Mononuclear cell (primary cell): Measurements from ENCODE around the gene SCN1A. TPM values are rescaled to one million over a fixed set of nuclear protein-coding genes. Genes with fewer than 3 reads are reported as not detected.

Source experiments
- H3K27me3 ChIP-seq: 2 replicates; pipeline ENCODE4 v1.6.0; 2011; ENCODE audit warnings: low read length, control low read depth; ENCODE audit not compliant: insufficient read depth
- H3K4me1 ChIP-seq: 2 replicates; pipeline ENCODE4 v1.5.1; 2011; ENCODE audit warnings: mild to moderate bottlenecking, low read length, control low read depth; ENCODE audit not compliant: insufficient read depth
- H3K4me3 ChIP-seq: 2 replicates; pipeline ENCODE4 v1.5.1; 2011; ENCODE audit warnings: mild to moderate bottlenecking, low read length, moderate library complexity
- H3K9me3 ChIP-seq: 2 replicates; pipeline ENCODE4 v1.5.1; 2011; ENCODE audit warnings: low read depth, mild to moderate bottlenecking, control low read depth, low read length
- total RNA-seq: library from RNA; depleted of rRNA; stranded (reverse); fragments of >200 nt; gene quantifications from one replicate; pipeline ENCODE4 v1.2.3, GENCODE V29; 2012

Gene SCN1A
- not detected for total RNA-seq

DNA sequence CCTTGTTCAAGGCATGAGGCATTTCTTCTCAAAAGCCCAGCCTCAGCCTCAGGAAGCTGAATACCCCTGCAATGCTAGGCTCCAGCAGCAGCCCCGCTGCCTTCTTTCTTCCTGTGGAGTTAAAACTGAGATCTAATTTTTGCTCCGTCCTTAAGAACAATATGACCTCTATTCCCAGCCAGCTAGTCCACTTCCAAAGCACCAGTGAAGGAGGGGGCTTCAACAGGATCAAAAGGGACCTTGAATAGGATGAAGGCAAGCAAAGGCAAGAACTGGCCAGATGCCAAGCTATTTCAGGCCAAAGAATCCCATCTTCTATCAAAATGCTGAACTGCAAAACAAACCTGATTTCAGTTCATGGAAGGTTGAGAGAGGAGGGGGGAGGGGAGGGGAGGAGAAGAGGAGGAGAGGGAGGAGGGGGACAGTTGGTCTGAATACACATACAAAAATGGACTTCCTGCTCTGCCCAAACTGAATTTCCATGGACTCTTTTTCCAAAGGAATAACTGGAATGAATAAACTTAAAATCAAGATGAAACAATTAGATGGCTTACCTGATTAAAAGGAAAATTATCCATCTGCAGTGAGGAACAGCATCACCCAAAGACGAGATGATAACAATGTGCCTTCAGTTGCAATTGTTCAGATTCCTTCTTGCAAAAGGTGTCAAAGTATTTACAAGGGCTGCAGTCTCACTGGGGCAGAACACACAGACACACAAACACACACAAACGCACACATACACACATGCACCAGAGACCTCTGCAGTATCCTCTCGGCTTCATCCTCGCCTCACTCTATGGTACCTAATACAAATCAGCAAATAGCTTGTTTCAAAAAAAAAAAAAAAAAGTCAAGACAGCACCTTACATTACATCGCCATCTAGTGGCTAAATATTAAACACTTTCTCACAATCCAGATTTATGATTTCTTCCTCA is at the start of gene SCN1A:
TSS of gene SCN1A (minus strand) at position 804 of the 939 bp plus-strand sequence. CDS start 54,399 bp downstream, outside the sequence.
- Histone ChIP-seq H3K4me3 (no peak within 1 kb of the TSS), H3K27me3 (peaks cover 5% of the 10 kb centered on the region), H3K4me1 (no peaks in the 10 kb centered on the region), H3K9me3 (no peaks in the 10 kb centered on the region)

DNA sequence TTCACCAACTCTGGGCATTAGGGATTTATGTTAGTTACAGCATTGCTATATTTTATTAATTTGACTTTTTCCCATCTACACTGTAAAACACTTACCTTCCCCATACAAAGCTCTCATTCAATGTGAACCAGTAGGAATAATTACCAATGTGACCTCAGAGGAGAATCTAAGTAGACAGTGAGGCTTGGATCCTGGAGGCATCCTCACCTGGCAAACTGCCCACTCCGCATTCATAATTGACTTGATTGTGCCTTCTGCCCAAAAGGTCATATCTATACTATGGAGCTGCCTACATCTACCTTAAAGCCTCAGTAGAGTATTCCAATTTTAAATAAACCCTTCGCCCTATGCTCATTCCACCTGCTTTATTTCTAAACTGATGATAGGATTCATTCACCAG is 45.4 kb upstream of the SCN1A start:
- no peaks in the 10 kb centered on the region for H3K9me3 ChIP-seq
- H3K4me1 ChIP-seq: no peaks in the 10 kb centered on the region
- no peak overlapping the region for H3K4me3 ChIP-seq
- H3K27me3 ChIP-seq: no peaks in the 10 kb centered on the region

DNA sequence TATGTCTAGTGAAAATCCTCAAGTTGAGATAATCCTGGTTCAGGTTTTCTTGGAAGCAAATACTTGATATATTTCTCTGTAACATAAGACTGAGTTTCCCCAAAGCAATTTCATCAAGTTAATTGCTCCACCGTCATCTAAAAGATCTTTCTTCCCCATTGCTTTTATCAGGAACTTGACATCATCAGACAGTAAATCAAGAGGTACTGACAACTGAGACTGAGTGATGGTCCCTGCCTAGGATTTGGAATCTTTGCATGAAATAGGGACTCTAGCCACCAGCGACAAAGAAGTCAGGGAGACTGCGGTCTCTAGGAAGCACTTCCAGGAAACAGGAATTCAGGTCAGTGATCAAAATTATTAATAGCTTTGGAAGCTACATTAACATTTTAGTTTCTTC is 43.4 kb upstream of the SCN1A start:
- peaks cover 3% of the 10 kb centered on the region for H3K27me3 ChIP-seq
- H3K4me1 ChIP-seq: no peaks in the 10 kb centered on the region
- H3K9me3 ChIP-seq: no peaks in the 10 kb centered on the region
- H3K4me3 ChIP-seq: no peak overlapping the region

DNA sequence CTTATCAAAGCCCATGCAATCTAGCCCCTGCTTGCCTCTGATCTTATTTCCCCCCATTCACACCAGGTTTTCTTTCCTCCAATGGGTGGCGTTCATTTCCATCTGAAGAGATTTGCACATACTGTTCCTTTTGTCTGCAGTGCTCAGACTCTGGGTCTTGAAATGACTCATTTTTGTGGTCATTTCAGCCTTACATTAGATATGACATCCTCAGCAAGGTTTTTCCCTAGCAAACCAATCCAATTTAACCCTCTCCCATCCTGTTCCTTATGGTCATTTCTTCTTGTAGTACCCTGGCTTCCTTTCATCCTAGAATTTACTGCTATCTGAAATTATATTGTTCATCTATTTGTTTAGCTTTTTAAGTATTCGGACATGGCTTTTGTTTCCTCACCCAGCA is 42.5 kb upstream of the SCN1A start:
- Histone ChIP-seq H3K27me3 (peaks cover 3% of the 10 kb centered on the region), H3K9me3 (no peaks in the 10 kb centered on the region), H3K4me3 (no peak overlapping the region), H3K4me1 (no peaks in the 10 kb centered on the region)

DNA sequence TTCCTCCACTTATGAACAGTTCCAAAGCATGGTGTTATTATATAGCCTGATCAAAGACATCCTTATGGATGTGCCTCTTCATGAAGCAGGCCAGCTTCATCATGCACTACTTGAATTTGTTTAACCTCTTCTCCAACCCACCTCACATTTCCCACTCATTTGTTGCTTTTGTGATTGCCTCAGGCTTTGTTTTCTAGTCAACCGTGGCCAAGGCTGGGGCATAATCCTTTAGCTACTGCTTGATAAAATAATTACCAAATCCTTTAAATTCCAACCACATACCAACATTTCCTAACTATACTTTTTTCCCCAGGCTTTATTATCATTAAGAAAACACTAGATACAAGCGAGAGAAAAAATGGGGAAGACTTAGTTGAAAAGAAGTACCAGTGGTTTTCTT is 39.6 kb upstream of the SCN1A start:
- peaks cover 5% of the 10 kb centered on the region for H3K27me3 ChIP-seq
- no peak overlapping the region for H3K4me3 ChIP-seq
- no peaks in the 10 kb centered on the region for H3K9me3 ChIP-seq
- no peaks in the 10 kb centered on the region for H3K4me1 ChIP-seq

DNA sequence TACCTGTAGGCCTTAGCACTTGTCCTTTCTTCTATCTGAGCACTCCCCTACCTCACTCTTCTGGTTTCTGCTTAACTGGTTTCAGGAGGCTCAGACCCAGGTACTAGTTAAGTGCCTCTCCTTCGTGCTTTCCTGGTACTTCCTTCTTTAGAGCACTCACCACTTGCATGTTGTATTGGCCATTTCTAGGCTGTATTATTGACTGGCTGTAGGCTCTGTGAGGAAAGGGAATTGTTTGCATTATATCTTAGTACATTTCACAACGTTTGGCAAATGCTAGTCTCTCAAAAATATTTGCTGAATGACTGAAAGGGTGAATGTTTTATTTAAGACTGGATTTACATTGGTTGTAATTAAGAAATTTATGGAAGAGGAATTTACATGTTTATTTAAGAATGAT is 36.0 kb upstream of the SCN1A start:
- no peaks in the 10 kb centered on the region for H3K4me1 ChIP-seq
- peaks cover 5% of the 10 kb centered on the region for H3K27me3 ChIP-seq
- no peaks in the 10 kb centered on the region for H3K9me3 ChIP-seq
- no peak overlapping the region for H3K4me3 ChIP-seq

DNA sequence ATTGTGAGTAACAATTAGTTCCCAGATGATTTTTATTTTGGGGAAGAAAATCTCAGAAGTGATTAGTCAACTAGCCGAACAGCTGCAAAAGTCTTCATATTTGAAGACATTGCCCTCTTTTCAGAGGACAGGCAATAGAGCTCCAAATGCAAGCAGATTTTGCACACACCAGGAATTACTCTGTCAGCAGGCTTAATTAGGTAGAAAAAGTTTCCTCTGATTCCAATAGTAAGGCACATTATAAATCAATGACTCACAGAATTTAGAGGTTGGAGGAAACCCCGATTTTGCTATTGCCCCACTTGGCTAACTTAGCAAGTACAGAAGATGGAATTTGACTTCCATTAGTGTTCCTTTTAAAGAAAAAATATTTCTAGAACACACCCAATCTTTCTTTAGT is 30.7 kb upstream of the SCN1A start:
- H3K4me3 ChIP-seq: no peak overlapping the region
- H3K4me1 ChIP-seq: no peaks in the 10 kb centered on the region
- no peaks in the 10 kb centered on the region for H3K9me3 ChIP-seq
- H3K27me3 ChIP-seq: no peaks in the 10 kb centered on the region

DNA sequence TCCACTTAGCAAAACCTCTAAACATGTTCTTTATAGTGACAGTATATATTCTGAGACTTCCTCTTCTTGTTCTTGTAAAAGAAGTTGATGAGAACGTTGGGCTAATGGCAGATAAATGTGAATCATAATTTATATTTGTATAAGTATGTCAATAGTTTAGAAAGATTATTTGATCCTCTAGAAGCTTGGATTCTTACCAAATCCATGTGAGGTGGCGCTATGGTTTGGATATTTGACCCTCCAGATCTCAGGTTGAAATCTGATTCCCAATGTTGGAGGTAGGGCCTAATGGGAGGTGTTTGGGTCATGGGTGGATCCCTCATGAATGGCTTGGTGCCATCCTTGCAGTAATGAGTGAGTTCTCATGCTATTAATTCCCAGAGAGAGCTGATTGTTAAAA is 29.8 kb upstream of the SCN1A start:
- Histone ChIP-seq H3K4me3 (no peak overlapping the region), H3K9me3 (no peaks in the 10 kb centered on the region), H3K4me1 (no peaks in the 10 kb centered on the region), H3K27me3 (no peaks in the 10 kb centered on the region)

DNA sequence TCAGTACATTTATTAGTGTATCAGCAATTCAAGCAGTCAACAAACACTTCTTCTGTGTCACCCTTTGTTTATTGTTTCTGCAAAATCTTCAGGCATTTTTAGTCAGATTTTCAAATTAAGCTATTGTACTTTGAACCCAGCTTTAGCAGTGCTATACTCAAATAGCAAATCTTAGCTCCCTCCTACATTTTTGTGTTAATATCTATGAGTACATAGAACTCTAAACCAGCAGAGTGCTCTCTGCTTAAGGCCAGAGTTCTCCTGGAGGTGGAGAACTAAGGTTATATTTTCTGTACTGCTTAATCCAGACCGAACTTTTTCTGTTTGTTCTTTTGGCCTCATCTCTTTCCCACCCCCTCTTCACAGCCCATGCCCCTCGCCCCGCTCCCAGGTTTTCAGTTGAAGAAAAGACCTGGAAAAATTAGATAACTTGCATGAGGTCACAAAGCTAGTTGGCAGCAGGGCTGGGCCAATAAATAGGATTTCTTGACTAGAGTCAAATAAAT is 29.2 kb upstream of the SCN1A start:
- no peak overlapping the region for H3K4me3 ChIP-seq
- no peaks in the 10 kb centered on the region for H3K9me3 ChIP-seq
- H3K27me3 ChIP-seq: no peaks in the 10 kb centered on the region
- H3K4me1 ChIP-seq: no peaks in the 10 kb centered on the region

DNA sequence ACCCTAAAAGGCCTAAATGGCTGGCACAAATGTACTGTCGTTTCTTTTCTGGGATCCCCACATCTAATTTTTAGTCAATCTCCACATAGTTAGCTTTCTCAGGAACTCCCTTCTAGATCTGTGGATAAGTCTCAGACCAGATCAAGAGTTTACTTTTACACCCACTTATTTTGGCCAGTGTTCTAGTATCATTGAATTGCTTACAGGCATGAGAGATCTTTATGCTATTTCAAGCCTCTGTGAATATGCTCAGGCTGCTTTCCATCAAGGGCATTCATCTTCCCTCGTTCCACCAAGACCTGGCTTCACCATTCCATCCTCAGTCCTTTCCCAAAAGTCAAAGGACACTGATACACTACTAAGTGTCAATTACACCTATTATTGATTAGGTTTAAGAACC is 27.8 kb upstream of the SCN1A start:
- Histone ChIP-seq H3K9me3 (no peaks in the 10 kb centered on the region), H3K27me3 (no peaks in the 10 kb centered on the region), H3K4me3 (no peak overlapping the region), H3K4me1 (no peaks in the 10 kb centered on the region)

DNA sequence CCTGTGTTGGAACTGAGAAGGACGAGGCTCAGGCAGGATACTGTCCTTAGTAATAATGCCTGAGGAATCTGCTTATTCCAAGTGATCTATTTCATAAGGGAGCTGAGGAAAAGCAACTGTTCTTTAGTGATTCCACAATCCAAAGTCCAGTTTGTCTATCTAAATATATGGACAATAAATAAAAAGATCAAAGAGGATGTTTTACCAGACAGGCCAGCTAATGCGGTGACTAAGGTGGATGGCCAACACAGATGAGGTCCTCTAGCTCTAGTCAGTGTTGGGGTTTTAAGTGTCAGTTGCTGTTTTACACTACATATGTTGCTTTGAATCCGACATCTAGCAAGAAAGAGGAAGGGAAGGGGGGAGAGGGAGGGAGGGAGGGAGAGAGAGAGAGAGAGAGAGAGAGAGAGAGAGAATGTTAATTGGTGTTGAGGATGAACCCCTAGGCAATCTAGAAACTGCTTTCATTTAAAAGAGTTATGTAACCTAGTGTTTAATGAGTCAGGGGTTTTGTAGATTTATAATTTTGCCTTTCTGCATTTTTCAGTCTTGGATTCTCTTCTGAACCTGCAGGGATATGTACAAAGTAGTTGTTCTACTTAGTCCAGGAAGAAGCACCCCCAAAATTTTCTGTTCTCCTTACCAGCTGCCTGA is 27.0 kb upstream of the SCN1A start:
- Histone ChIP-seq H3K4me1 (no peaks in the 10 kb centered on the region), H3K4me3 (no peak overlapping the region), H3K27me3 (no peaks in the 10 kb centered on the region), H3K9me3 (no peaks in the 10 kb centered on the region)

DNA sequence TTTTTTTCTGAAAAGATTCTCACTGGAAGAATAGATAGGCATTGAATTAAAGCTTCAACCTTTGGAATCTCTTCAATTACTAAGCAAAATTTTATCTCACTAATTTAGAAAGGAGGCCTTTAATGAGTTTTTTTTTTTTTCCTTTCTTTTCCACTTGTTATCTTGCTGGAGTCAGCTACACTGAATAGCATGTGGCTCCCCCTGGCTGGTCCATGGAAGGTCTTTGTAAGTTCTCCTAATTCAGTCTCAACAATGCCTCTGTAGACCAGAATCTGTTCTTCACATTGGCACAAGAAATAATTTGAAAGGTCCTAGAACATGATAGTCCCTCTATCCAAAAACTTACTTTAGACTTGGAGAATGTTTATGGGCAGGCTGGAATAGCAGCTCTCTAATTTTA is 24.2 kb upstream of the SCN1A start:
- no peaks in the 10 kb centered on the region for H3K27me3 ChIP-seq
- H3K4me3 ChIP-seq: no peak overlapping the region
- H3K4me1 ChIP-seq: no peaks in the 10 kb centered on the region
- no peaks in the 10 kb centered on the region for H3K9me3 ChIP-seq

DNA sequence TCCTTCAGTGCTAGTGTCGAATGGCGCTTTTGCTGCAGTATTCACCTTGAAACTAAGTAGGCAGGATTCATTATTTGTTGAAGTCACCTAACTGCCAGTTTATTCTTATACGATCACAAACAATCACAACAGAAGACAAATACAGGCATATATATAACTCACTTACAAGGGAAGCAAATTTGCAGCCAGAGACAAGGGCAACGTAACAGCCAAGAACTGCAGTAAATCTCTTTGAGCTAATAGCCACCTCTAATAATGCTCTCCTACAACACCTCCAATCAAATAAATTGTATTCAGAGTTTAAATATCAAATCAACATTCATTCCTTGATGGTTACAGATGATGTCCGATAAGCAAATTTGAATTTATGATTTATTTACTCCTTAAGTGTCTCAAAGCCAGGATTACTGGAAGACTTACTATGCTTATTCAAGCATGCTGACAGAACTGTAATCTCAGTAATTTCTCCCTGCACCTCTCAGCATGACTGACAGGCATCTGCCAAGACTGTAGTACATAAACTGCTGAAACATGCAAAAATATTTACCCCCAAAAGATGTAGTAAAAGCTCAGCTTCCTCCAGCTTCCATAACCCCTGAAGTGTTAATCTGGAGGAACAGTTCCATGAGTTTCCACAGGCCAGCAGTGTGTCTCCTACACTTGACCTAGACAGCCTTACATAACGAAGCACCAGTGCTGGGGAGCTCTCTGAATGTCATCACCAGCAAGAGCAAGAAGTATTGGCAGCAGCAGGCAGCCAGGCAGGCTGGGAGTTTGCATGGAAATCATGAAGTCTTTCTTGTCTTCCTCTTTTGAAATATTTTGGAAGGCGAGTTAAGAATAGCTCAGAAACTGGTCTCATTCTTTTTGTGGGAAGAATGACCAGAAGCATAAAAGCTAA is 20.9 kb upstream of the SCN1A start:
- no peaks in the 10 kb centered on the region for H3K4me1 ChIP-seq

DNA sequence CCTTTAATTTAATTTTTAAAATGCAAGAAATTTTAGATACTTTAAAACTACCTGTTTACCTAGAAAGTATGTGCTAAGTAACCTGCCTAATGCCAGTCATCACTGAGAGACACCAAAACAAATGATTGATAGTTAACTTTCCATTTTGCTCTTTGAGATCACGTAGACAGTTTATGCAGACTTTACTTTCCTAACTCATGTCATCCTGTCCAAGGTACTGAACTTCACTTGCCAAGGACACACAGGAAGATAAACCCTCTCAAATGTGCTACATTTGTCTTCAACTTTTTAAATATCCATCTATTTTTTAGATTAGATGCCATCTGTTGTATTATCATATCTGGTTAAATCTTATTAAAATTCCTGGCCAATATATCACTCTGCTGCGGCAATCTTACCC is 20.1 kb upstream of the SCN1A start:
- Histone ChIP-seq H3K9me3 (no peaks in the 10 kb centered on the region), H3K27me3 (no peaks in the 10 kb centered on the region), H3K4me3 (no peak overlapping the region), H3K4me1 (no peaks in the 10 kb centered on the region)

More for the DNA sequence above, 20.9 kb upstream of the SCN1A start:
- no peak overlapping the region for H3K4me3 ChIP-seq
- H3K9me3 ChIP-seq: no peaks in the 10 kb centered on the region
- no peaks in the 10 kb centered on the region for H3K27me3 ChIP-seq

DNA sequence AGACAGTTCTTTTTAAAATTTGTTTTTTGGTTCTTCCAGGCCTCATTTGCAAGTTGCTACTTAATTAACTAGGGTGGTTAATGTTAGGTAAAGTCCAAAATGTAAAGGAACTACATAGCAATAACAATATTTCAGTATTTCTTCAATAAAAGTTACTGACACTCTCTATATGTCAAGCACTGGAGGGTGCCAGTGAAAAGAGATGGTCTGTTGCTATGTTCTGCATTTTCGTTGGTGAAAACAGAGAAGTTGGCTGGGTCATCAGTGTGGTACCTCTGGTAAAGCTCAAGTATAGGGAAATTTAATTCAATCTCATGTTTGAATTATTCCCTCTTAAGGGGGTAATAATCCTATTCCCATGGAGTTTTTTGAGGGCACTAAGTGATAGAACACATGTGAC is 16.3 kb upstream of the SCN1A start:
- H3K27me3 ChIP-seq: no peaks in the 10 kb centered on the region
- no peaks in the 10 kb centered on the region for H3K9me3 ChIP-seq
- no peaks in the 10 kb centered on the region for H3K4me1 ChIP-seq
- H3K4me3 ChIP-seq: no peak overlapping the region
